IMR-90 (cell line): ENCODE measurements around the gene BEAN1. TPM values are rescaled to one million over a fixed set of nuclear protein-coding genes. Genes with fewer than 3 reads are reported as not detected.

Experiments
- ATAC-seq: fragments of 200-7000 bp; cut with Tn5 transposase; 2 replicates; pipeline ENCODE4 v1.9.1; 2020; ENCODE audit warnings: low read depth, mild to moderate bottlenecking, moderate library complexity
- BruUV-seq: library from RNA; stranded (reverse); fragments of 400-500 nt; replicated peaks from 2 replicates; lab custom pipeline; 2021; lab: Mats Ljungman, UMichigan
- CTCF ChIA-PET: fragments of 300-600 bp; formaldehyde crosslinking; extraction: SDS; loops from one replicate; lab custom pipeline; 2021; ENCODE audit warnings: antibody characterized with exemption; lab: Yijun Ruan, JAX
- POLR2A ChIA-PET: fragments of 300-600 bp; sonication (Branson Sonifier 250); formaldehyde crosslinking; loops from one replicate; lab custom pipeline; 2022; ENCODE audit warnings: antibody characterized with exemption; ENCODE audit not compliant: unreplicated experiment; lab: Charles Lee
- DNase-seq: peaks from one replicate; pipeline ENCODE4 v3.0.0; 2013
- H2AFZ ChIP-seq: replicated peaks from 2 replicates; pipeline ENCODE3; 2013; ENCODE audit warnings: low read length, mild to moderate bottlenecking; ENCODE audit not compliant: poor library complexity
- H2AK5ac ChIP-seq: 2 replicates; pipeline ENCODE4 v1.6.1; 2013; ENCODE audit warnings: low read depth, low read length, inconsistent platforms
- H2AK9ac ChIP-seq: replicated peaks from 2 replicates; pipeline ENCODE3; 2013; ENCODE audit warnings: mild to moderate bottlenecking, low read depth, low read length, moderate library complexity; ENCODE audit not compliant: poor library complexity
- H2BK120ac ChIP-seq: 2 replicates; pipeline ENCODE4 v1.6.1; 2013; ENCODE audit warnings: low read depth, low read length, inconsistent platforms
- H2BK15ac ChIP-seq: 3 replicates; pipeline ENCODE4 v1.6.1; 2013; ENCODE audit warnings: low read depth, low read length, inconsistent platforms
- H2BK20ac ChIP-seq: 2 replicates; pipeline ENCODE4 v1.6.1; 2013; ENCODE audit warnings: low read depth, mild to moderate bottlenecking, inconsistent platforms, low read length, moderate library complexity
- H2BK5ac ChIP-seq: 2 replicates; pipeline ENCODE4 v1.6.1; 2013; ENCODE audit warnings: mild to moderate bottlenecking, low read depth, low read length, inconsistent platforms; ENCODE audit not compliant: poor library complexity, severe bottlenecking
- H3K14ac ChIP-seq: replicated peaks from 2 replicates; pipeline ENCODE4 v1.6.1; 2013; ENCODE audit warnings: low read depth, low read length, inconsistent platforms
- H3K18ac ChIP-seq: 2 replicates; pipeline ENCODE4 v1.6.1; 2013; ENCODE audit warnings: low read depth, low read length, control low read depth
- H3K23ac ChIP-seq: 2 replicates; pipeline ENCODE4 v1.6.1; 2013; ENCODE audit warnings: low read depth, low read length, inconsistent platforms
- H3K27ac ChIP-seq: 2 replicates; pipeline ENCODE4 v1.5.1; 2013; ENCODE audit warnings: mild to moderate bottlenecking, control low read depth, low read length; ENCODE audit not compliant: insufficient read depth
- H3K27me3 ChIP-seq: 2 replicates; pipeline ENCODE4 v1.6.1; 2013; ENCODE audit warnings: low read length; ENCODE audit not compliant: control insufficient read depth, insufficient read depth
- H3K36me3 ChIP-seq: 2 replicates; pipeline ENCODE4 v1.6.1; 2013; ENCODE audit warnings: low read length, mixed read lengths; ENCODE audit not compliant: control insufficient read depth, insufficient read depth
- H3K4ac ChIP-seq: 2 replicates; pipeline ENCODE4 v1.6.1; 2013; ENCODE audit warnings: low read depth, low read length, inconsistent platforms
- H3K4me1 ChIP-seq: 2 replicates; pipeline ENCODE4 v1.6.1; 2013; ENCODE audit warnings: low read length, mixed read lengths; ENCODE audit not compliant: control insufficient read depth, insufficient read depth
- H3K4me2 ChIP-seq: 2 replicates; pipeline ENCODE4 v1.6.1; 2013; ENCODE audit warnings: low read depth, mild to moderate bottlenecking, control low read depth, low read length, moderate library complexity
- H3K4me3 ChIP-seq: 2 replicates; pipeline ENCODE4 v1.5.1; 2013; ENCODE audit warnings: low read depth, mild to moderate bottlenecking, control low read depth, low read length, moderate library complexity; ENCODE audit not compliant: insufficient read depth
- H3K56ac ChIP-seq: 2 replicates; pipeline ENCODE4 v1.6.1; 2013; ENCODE audit warnings: low read length, inconsistent platforms; ENCODE audit not compliant: insufficient read depth; ENCODE audit errors: extremely low read depth
- H3K79me1 ChIP-seq, 2 experiments: 2 replicates each; pipeline ENCODE4 v1.6.1; 2013; ENCODE audit warnings: low read length in 2 of 2, inconsistent platforms in 1 of 2, low read depth in 1 of 2
- H3K9ac ChIP-seq: 2 replicates; pipeline ENCODE4 v1.6.1; 2013; ENCODE audit warnings: low read depth, low read length, control low read depth
- H3K9me1 ChIP-seq: 2 replicates; pipeline ENCODE4 v1.6.1; 2013; ENCODE audit warnings: low read length, inconsistent platforms; ENCODE audit not compliant: insufficient read depth
- H3K9me3 ChIP-seq: 2 replicates; pipeline ENCODE4 v1.6.1; 2013; ENCODE audit warnings: low read length; ENCODE audit not compliant: control insufficient read depth, insufficient read depth
- H4K20me1 ChIP-seq: 2 replicates; pipeline ENCODE4 v1.6.1; 2013; ENCODE audit warnings: low read length, inconsistent platforms; ENCODE audit not compliant: insufficient read depth
- H4K5ac ChIP-seq: 2 replicates; pipeline ENCODE4 v1.6.1; 2013; ENCODE audit warnings: mild to moderate bottlenecking, low read depth, low read length, control low read depth
- H4K8ac ChIP-seq, 2 experiments: 2 replicates each; pipeline ENCODE4 v1.6.1; 2013; ENCODE audit warnings: low read depth in 2 of 2, low read length in 2 of 2, control low read depth in 1 of 2, inconsistent platforms in 1 of 2
- H4K91ac ChIP-seq: 2 replicates; pipeline ENCODE4 v1.6.1; 2013; ENCODE audit warnings: low read depth, low read length, inconsistent platforms; ENCODE audit not compliant: insufficient read depth
- BHLHE40 ChIP-seq: fragments of 150-350 bp; IDR thresholded peaks from 2 replicates; pipeline ENCODE4 v1.6.1; 2016; ENCODE audit warnings: mild to moderate bottlenecking, low read depth, low read length
- CEBPB ChIP-seq: IDR thresholded peaks from 2 replicates; pipeline ENCODE4 v1.6.1; 2012; ENCODE audit warnings: low read depth, low read length, improper control_type of control experiment
- CHD1 ChIP-seq: IDR thresholded peaks from 2 replicates; pipeline ENCODE4 v1.6.1; 2012; ENCODE audit warnings: low read depth, low read length, improper control_type of control experiment
- CTCF ChIP-seq: conservative IDR thresholded peaks from 2 replicates; pipeline ENCODE4 v1.5.1; 2012; ENCODE audit warnings: mild to moderate bottlenecking, low read depth, low read length, improper control_type of control experiment
- ELK1 ChIP-seq: fragments of 150-350 bp; IDR thresholded peaks from 2 replicates; pipeline ENCODE4 v1.6.1; 2016; ENCODE audit warnings: low read depth, mild to moderate bottlenecking, low read length, moderate library complexity, borderline replicate concordance
- FOS ChIP-seq: fragments of 150-350 bp; IDR thresholded peaks from 2 replicates; pipeline ENCODE4 v1.6.1; 2016; ENCODE audit warnings: low read depth, low read length
- MAFK ChIP-seq: IDR thresholded peaks from 2 replicates; pipeline ENCODE4 v1.6.1; 2012; ENCODE audit warnings: low read depth, low read length, improper control_type of control experiment
- MAZ ChIP-seq: IDR thresholded peaks from 2 replicates; pipeline ENCODE4 v1.6.1; 2012; ENCODE audit warnings: low read depth, mild to moderate bottlenecking, low read length, improper control_type of control experiment, moderate library complexity, borderline replicate concordance
- MXI1 ChIP-seq: IDR thresholded peaks from 2 replicates; pipeline ENCODE4 v1.6.1; 2012; ENCODE audit warnings: low read depth, mild to moderate bottlenecking, low read length, moderate library complexity, borderline replicate concordance
- NFE2L2 ChIP-seq: fragments of 150-350 bp; IDR thresholded peaks from 2 replicates; pipeline ENCODE4 v1.6.1; 2016; ENCODE audit warnings: low read depth, mild to moderate bottlenecking, low read length
- POLR2A ChIP-seq: IDR thresholded peaks from 2 replicates; pipeline ENCODE4 v1.6.1; 2012; ENCODE audit warnings: mild to moderate bottlenecking, low read depth, low read length
- RAD21 ChIP-seq: IDR thresholded peaks from 2 replicates; pipeline ENCODE4 v1.6.1; 2012; ENCODE audit warnings: low read length, improper control_type of control experiment
- RCOR1 ChIP-seq: IDR thresholded peaks from 2 replicates; pipeline ENCODE4 v1.6.1; 2012; ENCODE audit warnings: mild to moderate bottlenecking, low read length, improper control_type of control experiment; ENCODE audit not compliant: insufficient replicate concordance
- RFX5 ChIP-seq: IDR thresholded peaks from 2 replicates; pipeline ENCODE4 v1.8.0; 2012; ENCODE audit warnings: low read depth, mild to moderate bottlenecking, low read length, moderate library complexity
- SMC3 ChIP-seq: fragments of 150-350 bp; IDR thresholded peaks from 2 replicates; pipeline ENCODE4 v1.6.1; 2016; ENCODE audit warnings: low read depth, mild to moderate bottlenecking, antibody characterized with exemption, low read length, moderate library complexity
- USF2 ChIP-seq: fragments of 150-350 bp; IDR thresholded peaks from 2 replicates; pipeline ENCODE4 v1.6.1; 2017; ENCODE audit warnings: mild to moderate bottlenecking, antibody characterized with exemption, low read length, low read depth
- WGBS, 2 experiments: methylation state at CpG; one replicate each; pipeline versions ENCODE4 v1.1.5 to v1.1.7; 2013; ENCODE audit warnings: missing lambda C conversion rate in 2 of 2; ENCODE audit not compliant: insufficient read length in 1 of 2; ENCODE audit errors: extremely low coverage in 2 of 2; 5-methylcytosine and 5-hydroxymethylcytosine counted together
- dilution Hi-C: fragments of 300-500 bp; cut with HindIII; formaldehyde crosslinking; loops from one replicate; pipeline ENCODE4 v1.14.3; 2018; ENCODE audit warnings: low sequenced_read_pairs; ENCODE audit not compliant: unreplicated experiment
- in situ Hi-C: fragments of 300-500 bp; cut with MboI; formaldehyde crosslinking; loops from 3 replicates; pipeline ENCODE4 v1.14.3; 2019; ENCODE audit warnings: low sequenced_read_pairs, inconsistent platforms, mixed read lengths
- intact Hi-C: fragments of 100-400 bp; cut with micrococcal nuclease; formaldehyde crosslinking; loops from 2 replicates; pipeline ENCODE4 v1.10.0; 2022
- polyA plus RNA-seq, 3 experiments: library from polyadenylated mRNA; depleted of rRNA; stranded (reverse); fragments of >200 nt; gene quantifications; 2 replicates each; pipeline ENCODE4 v1.2.3, GENCODE V29; 2012; ENCODE audit warnings: low replicate concordance in 1 of 3
- total RNA-seq: library from RNA; depleted of rRNA; stranded (reverse); fragments of >200 nt; gene quantifications from 2 replicates; pipeline ENCODE4 v1.2.3, GENCODE V29; 2012

Gene BEAN1
- total and polyA plus RNA-seq, 2 of the 4 experiments (the other 2 are of a cell fraction): not detected

GRCh38 chr16:66387817-66388332 lies 39.2 kb upstream of the BEAN1 start:
- H3K27me3 ChIP-seq: peaks cover 18% of the 10 kb centered on the region
- H3K9me3 ChIP-seq: no peaks in the 10 kb centered on the region
- no peak overlapping the region for H3K23ac ChIP-seq
- H3K18ac ChIP-seq: no peak overlapping the region
- H2AK9ac ChIP-seq: no peak overlapping the region
- no peak for DNase-seq
- no peak overlapping the region for H3K27ac ChIP-seq
- TF ChIP-seq RCOR1: no peak
- no peak for TF ChIP-seq BHLHE40
- TF ChIP-seq FOS: no peak
- no peak for TF ChIP-seq CHD1
- no peak for TF ChIP-seq USF2
- no peak for TF ChIP-seq CTCF
- no peak for TF ChIP-seq RFX5
- TF ChIP-seq MAZ: no peak
- no peak for TF ChIP-seq CEBPB
- TF ChIP-seq MXI1: no peak
- TF ChIP-seq ELK1: no peak
- no peak for TF ChIP-seq MAFK
- no peak for TF ChIP-seq RAD21
- TF ChIP-seq SMC3: no peak
- no peak for TF ChIP-seq NFE2L2
- no peak for TF ChIP-seq POLR2A
- H4K20me1 ChIP-seq: no peaks in the 10 kb centered on the region
- in situ Hi-C loops: no loop called here
- H3K56ac ChIP-seq: no peak overlapping the region
- H4K8ac ChIP-seq: no peak overlapping the region
- no peak overlapping the region for H3K4me2 ChIP-seq
- H3K4ac ChIP-seq: no peak overlapping the region
- POLR2A ChIA-PET: no interaction called here
- no peak overlapping the region for H2AK5ac ChIP-seq
- H3K4me3 ChIP-seq: no peak overlapping the region
- no peak overlapping the region for H2BK5ac ChIP-seq
- no peaks in the 10 kb centered on the region for H3K79me1 ChIP-seq
- no peak overlapping the region for H3K14ac ChIP-seq
- intact Hi-C loops: no loop called here
- H3K4me1 ChIP-seq: peaks cover 6% of the 10 kb centered on the region
- H3K9me1 ChIP-seq: peaks cover 9% of the 10 kb centered on the region
- H2BK20ac ChIP-seq: no peak overlapping the region
- no peak overlapping the region for H2BK15ac ChIP-seq
- CTCF ChIA-PET: no interaction called here
- no peaks in the 10 kb centered on the region for H3K36me3 ChIP-seq
- no CpG with 5 or more reads among the region's 2 CpGs for WGBS, 2 experiments
- H2AFZ ChIP-seq: no peak overlapping the region
- dilution Hi-C loops: no loop called here
- no TSS peak for BruUV-seq
- H4K91ac ChIP-seq: no peak overlapping the region
- no peak overlapping the region for H2BK120ac ChIP-seq
- no peak overlapping the region for H4K5ac ChIP-seq
- ATAC-seq: no peak
- H3K9ac ChIP-seq: no peak overlapping the region
